ENCODE results near the gene UGT1A6.

GRCh38 chr2:233794128-233794658 lies 101.5 kb downstream of the UGT1A6 start:
- no peak for TF ChIP-seq CTCF (IDR thresholded peaks at IDR 0.05; ENCODE audit: insufficient read depth, low read length)
- TF ChIP-seq POLR2AphosphoS5 (IDR thresholded peaks at IDR 0.05; ENCODE audit: low read depth): no peak
- TF ChIP-seq SPI1 (IDR thresholded peaks at IDR 0.05; ENCODE audit: borderline replicate concordance, low read depth): no peak
